GM19395 (cell line): ENCODE measurements around the gene MARCKSL1.
"Not testable (repeated sequence)": the region's sequence is repeated elsewhere in the genome, so short reads cannot be mapped to it uniquely, and the experiment has no call there.

ENCODE experiments used
- ATAC-seq: cut with Tn5 transposase; IDR thresholded peaks from one replicate; pipeline ENCODE4 v1.9.1; 2021; ENCODE audit warnings: mild to moderate bottlenecking, moderate library complexity; ENCODE audit not compliant: unreplicated experiment

MARCKSL1 gene, protein sequence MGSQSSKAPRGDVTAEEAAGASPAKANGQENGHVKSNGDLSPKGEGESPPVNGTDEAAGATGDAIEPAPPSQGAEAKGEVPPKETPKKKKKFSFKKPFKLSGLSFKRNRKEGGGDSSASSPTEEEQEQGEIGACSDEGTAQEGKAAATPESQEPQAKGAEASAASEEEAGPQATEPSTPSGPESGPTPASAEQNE

DNA sequence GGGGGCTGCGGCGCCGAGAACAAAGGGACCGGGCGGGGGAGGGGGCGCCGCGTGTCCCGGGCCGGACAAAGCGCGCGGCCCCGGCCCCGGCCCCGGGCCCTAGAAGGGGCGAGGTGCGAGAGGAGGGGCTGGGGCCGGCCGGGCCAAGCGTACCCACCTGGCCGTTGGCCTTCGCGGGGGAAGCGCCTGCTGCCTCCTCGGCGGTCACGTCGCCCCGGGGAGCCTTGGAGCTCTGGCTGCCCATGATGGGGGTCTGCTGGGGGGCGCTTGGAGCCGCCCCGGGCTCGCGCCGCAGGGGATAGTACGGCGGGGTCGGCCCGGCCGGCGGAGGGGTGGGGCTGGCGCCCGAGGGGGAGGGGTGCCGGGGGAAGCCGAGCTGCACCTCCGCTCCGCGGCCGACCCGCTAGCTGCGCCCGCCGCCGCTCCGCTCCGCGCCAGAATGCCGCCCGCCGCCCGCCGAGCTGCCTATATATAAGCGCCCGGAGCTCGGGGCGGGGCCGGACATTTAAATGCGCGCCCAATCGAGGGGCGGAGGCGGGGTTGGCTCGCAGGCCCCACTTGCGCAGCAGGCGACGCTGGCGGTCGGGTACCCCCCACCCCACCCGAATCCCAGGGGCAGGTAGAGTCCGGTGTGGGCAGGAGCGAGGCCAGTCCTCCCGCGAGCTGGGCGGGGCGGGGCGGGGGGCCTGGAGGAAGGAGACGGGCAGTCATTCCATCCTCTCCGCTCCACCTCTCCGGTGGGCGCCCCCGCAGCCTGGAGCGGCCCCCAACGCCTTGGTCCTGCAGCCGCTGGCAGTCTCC, at the start of gene MARCKSL1:
MARCKSL1 (minus strand) TSS at position 444 of the 801 bp plus-strand sequence; CDS start at position 244, 200 bp downstream.
- ATAC-seq, result no peak

DNA sequence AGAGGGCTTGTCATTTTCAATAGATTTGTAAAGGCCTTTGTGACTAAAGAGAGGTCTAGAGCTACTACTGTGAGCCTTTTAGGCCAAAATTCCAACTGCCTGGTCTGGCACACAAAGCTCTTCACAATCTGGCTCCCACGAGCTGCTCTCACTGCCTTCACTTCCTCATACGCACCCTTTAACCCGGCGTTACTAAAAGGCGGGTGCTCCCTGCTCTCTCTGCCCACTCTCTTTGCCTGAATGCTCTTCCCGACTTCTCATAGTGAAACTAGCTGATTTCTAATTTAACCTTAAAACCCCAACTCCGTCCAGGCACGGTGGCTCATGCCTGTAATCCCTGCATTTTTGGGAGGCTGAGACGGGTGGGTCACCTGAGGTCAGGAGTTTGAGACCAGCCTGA, 44.0 kb upstream of the MARCKSL1 start:
- ATAC-seq, result no peak

DNA sequence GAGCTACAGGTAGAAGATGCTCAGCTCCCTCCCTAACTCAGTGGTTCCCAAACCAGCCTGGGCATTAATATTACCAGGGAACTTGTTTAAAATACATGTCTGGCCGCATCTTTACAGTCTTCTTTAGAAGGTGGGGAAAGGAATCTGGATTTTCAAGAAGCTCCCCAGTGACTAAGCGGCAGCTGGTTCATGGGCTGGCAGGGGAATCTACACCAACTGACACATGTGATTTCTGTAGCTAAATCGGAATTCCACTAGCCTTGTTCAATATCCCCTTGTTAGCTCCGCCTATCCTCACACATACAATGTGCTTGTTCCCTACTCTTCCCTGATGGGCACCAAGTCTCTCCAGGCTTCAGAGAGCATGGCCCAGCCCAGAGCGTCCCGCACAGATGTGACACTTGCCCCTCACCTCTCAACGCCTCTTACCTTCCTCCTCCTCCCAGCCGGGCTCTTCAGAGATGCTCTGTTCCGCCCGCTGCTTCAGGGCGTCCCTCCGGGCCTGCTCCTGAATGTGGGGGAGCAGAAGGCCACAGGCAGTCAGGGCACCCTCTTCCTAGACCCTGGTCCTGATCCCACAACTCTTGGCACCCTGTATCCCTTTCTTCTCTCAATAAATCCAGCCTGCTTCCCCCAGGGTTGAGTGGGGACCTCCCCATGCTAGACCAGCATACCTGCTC, 41.6 kb upstream of the MARCKSL1 start:
- ATAC-seq, result no peak

DNA sequence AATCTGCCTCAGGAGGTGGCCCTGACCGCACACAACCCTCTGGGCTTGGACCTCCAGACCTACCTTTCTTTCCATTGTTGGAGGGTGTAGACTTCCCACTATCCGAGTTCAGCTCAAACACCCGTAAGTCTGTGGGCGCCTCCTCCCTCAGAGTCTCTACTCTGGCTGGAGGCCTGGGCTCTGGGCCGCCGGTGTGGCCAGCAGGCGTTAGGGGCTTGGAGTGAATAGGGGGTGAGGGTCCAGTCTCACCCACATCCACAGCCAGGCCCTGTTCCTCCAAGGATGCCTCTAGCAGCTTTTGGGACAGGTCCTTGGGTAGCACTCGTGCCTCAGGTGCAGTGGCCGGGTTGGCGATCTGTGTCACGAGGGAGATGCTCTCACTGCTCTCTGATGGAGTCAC, 40.2 kb upstream of the MARCKSL1 start:
- no peak for ATAC-seq

DNA sequence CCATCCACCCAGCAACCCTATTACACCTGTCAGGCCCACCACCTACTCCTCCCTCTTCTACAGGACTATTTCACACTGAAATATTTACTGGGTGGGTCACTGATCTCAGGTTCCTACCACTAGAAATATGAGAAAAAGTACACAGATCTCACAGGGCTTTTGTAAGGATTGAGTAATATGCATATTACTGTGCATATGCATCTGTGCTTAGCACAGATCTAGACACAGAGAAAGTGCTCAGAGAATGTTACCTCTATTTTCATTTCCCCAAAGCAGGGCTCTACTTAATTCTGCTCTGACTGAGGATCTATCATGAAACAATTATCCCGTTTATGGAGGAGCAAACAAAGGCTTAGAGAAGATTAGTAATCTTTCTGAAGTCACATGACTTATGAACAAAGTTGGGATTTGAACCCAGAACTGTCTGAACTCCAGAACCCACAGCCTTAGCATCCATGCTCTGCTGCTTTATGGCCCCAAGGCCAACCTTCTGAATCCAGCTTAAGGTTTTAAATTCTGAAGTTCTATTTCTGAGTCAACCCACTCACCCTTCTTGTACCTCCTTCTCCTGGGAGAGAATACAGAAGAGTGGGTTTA, 38.1 kb upstream of the MARCKSL1 start:
- ATAC-seq, result no peak

DNA sequence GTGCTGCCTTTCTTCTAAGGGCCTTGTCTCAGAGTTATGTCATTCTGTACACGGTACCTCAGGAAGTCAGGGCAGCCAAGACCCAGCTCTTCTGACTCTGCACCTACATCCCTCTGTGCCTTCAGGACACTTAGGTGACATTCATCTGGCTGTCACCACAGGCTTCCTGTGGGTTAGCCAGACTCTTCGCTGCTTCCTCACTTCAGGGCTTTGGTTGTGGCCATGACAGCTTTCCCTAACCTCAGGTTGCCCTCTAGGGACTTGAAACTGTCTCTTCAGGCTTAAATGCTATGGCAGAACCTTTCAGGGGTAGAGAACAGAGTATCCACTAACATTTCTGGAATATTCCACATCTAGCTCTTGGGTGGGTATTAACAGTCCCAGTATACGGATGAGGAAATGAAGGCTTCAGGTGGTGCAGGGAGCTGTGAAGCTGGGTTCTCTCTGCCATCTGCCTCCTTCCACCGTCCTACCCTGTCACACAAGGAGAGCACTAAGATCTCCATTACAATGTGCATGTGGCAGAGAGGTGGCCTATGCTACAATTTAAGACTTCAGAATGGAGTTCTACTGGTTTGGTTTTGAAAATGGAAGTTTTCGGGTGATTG, 36.2 kb upstream of the MARCKSL1 start:
- ATAC-seq, result no peak

DNA sequence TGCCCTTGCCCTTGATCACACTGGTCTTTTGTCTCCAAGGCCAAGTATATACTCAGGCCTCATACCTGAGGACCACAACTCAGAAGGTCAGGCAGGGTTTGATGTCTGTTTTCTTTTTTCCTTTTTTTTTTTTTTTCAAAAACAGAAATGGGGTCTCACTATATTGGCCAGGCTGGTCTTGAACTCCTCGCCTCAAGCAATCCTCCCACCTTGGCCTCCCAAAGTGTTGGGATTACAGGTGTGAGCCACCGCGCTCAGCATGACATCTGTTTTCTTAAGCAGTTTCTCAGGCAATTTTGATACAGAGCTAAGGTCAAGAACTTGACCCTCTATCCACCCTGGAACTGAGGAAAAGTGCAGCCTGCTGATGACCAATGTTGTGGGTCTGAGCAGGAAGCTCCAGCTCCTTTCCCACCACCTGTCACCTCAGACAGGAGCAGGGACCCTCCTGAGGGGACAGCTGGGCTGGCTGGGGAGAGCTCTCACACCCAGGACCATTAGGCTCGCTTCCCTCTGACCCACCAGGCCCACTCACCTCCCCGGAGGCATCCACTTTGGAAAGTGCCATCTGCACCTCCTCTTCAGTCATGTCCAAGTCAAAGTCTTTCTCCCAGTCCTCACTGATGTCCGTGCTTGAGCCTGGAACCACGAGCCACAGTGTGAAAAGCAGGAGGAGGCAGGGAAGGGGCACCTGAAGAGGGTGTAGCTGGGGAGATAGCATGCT, 32.0 kb upstream of the MARCKSL1 start:
- no peak for ATAC-seq

DNA sequence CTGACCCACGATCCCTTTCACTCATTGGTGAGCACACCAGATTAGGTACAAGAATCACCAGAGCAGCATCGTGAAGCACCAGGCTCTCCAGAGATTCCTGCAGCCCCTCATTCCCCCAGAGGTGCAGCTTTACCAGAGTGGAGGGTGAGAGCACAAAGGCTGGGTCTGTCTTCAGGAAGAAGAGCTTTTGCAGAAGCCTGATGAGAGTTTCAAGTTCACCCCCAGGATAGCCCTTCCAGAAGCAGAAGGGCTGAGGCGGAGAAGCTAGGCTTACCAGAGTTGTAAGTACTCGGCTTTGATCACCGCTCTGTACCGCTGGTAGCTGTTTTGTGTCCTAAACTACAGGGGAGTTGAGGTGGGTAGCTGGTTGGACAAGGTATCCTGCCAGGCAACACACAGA, 29.4 kb upstream of the MARCKSL1 start:
- no peak for ATAC-seq

DNA sequence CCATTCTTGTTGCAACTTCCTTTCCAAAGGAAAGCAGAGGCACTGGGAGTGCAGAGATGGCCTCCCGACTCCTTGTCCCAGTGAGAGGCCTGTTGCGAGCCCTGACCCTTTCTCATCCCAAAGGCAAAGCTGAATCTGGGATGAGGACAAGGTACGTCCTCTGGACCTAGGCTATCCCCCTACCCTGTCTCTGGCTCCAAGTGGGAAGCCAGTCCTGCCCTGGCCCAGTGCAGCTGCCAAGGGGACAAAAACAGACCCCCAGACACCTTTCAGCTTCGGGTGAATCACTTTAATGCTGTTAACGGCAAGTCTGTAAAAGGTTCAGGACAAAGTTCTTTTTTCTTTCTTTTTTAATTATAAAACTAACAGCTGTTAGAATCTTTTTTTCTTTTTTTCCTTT, 28.8 kb upstream of the MARCKSL1 start:
- ATAC-seq, result no peak

DNA sequence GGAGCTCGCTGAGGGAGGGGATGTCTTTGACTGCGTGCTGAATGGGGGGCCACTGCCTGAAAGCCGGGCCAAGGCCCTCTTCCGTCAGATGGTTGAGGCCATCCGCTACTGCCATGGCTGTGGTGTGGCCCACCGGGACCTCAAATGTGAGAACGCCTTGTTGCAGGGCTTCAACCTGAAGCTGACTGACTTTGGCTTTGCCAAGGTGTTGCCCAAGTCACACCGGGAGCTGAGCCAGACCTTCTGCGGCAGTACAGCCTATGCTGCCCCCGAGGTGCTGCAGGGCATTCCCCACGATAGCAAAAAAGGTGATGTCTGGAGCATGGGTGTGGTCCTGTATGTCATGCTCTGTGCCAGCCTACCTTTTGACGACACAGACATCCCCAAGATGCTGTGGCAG, 27.7 kb upstream of the MARCKSL1 start:
- ATAC-seq, result no peak

DNA sequence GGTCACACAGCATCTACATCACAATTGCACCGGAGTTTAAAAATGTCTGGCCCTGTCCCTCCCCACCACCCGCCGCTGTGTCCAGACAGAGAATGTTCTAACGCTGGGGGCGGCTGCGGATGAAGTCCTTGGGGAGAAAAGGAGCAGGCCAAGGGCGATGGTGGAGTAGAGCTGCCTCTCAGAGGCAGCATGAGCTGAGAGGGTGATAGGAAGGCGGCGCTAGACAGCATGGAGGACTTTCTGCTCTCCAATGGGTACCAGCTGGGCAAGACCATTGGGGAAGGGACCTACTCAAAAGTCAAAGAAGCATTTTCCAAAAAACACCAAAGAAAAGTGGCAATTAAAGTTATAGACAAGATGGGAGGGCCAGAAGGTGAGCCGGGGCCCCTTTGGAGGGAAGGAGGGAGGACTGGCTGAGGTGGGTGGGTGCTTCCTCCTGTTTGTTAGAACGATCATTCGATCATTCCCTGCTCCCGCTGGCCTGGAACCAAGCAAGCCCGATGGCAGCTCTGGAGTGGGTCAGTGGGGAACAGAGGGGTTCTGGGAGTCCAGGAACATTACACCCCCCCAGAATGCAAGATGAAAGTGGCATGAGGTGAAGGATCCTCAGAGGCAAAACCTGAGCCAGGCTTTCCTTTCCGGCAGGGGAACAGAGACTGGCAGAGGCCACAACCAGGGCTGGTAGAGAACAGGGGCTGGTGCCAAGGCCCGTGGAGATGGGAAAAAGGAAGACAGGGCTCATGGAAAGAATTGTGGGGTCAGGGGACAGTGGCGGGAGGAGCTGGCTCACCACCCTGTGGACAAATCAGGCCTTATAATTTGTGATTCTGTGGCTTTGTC, 26.7 kb upstream of the MARCKSL1 start, which contains the start of the genes FAM229A and TSSK3:
FAM229A (minus strand) TSS at position 12 of the 840 bp plus-strand sequence. CDS start 394 bp downstream, outside the sequence.
TSSK3 (plus strand) TSS at position 66 of the 840 bp plus-strand sequence; CDS start at position 229, 163 bp downstream.
- ATAC-seq, result no peak

DNA sequence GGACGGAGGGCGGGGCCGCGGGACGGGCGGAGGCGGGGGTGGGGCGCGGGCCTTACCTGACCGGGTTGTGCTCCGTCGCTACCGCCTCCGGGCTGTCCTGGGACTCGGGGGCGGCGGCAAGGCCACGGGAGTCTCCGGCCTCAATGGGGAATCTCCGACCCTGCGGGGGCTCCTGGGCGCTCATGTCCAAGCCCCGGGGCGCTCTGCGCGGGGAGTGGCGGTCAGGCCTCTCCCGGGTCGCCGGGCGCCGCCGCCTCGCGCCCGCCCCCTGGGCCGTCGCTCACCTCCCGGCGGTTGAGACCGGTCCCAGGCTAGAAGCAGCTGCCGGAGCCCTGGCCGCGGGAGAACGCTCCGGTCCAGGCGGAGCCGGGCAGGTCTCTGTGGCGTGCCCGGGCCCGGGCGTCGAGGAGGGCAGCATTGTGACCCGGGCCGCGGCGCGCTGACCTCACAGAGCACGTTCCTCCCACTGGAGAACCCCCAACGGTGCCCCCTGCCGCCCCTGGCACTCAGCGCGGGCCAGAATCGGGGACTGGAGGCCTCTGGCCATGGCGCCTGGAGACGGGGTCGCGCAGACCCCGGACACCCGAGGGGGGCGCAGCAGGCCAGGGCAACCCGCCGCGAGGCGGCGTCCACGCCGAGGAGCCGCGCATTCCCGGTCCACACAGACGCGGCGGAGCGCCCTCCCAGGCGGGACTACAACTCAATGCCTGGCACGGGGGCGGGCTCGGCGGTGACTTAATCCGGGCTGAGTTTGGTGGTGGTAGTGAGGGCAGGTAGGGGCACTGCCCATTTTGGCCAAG, 25.8 kb upstream of the MARCKSL1 start:
- no peak for ATAC-seq

DNA sequence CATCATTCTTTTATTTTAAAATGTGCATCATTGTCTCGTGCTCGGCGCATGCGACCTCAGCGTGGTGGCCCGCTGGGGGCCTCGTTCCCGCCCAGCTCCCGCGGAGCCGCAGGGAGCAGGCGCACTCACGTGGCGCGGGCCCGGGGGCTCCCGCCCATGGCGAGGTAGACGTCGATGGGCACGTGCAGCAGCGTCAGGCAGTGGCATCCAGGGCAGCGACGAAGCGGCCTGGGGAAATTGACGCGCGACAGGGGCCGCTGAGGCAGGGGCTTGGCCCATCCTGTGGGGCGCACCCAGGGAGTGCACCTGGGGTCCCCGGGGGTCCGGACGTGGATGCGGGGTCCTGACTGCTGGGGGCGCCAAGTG, 25.3 kb upstream of the MARCKSL1 start:
- no peak for ATAC-seq

DNA sequence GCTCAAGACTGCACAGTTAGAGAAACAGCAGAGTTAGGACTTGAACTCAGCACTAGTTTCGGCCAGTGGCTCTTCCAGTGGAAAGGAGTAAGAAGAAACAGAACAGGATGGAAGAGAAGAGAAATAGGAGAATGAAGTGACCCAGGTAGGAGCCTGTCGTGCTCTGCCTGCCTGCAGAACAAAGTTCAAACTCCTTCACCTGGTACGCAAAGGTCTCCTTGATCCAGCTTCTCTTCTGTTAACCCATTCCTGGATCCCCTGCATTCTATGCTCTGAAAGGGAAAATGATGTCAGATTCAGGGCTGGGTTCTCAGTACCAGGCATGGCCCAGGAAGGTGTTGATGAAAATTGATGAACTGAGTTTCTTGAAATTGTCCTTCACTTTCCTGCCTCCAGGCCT, 22.4 kb upstream of the MARCKSL1 start:
- no peak for ATAC-seq

DNA sequence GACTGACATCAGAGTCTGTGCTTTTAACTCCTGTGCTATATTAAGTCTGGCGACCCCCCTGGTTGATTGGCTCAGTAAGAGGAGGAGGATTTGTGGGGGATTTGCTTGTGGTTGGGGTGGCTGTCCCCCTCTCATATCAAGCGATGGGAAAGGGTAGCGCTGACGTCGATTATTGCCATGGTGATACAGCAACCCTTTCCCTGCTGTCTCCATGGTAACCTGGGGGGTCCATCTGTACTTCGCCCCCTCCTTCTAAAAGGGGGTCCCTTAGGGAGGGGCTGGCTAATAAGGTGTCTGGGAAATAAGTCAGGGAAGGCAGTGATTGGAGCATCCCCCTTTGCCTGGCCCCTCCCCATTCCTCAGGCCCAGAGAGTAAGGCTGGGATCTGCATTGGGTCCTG, 21.6 kb upstream of the MARCKSL1 start:
- ATAC-seq, result no peak

DNA sequence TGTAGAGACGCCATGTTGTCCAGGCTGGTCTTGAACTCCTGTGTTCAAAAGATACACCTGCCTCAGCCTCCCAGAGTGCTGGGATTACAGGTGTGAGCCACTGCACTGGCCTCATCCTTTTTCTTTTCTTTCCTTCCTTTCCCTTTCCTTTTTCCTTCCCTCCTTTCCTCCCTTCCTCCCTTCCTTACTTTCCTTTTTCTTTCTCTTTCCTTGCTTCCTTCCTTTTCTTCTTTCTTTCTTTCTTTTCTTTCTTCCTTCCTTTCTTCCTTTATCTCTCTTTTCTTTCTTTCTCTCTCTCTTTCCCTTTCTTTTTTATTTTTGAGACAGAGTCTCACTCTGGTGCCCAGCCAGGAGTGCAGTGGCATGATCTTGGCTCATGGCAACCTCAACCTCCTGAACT, 20.4 kb upstream of the MARCKSL1 start:
- no peak for ATAC-seq

DNA sequence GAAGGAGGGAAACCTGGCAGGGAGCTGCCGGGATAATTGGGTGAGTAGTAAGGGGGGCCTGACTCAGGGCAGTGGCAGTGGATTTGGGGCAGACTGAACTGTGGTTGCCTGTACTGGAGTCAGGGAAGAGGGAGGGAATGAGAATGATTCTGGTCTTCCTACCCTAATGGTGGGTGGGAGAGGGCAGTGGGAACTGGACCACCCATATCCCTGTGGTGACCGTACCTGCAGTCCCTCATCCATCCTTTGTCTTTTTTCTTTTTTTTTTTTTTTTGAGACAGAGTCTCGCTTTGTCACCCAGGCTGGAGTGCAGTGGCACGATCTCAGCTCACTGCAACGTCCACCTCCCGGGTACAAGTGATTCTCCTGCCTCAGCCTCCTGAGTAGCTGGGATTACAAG, 19.7 kb upstream of the MARCKSL1 start:
- not testable (repeated sequence) for ATAC-seq

DNA sequence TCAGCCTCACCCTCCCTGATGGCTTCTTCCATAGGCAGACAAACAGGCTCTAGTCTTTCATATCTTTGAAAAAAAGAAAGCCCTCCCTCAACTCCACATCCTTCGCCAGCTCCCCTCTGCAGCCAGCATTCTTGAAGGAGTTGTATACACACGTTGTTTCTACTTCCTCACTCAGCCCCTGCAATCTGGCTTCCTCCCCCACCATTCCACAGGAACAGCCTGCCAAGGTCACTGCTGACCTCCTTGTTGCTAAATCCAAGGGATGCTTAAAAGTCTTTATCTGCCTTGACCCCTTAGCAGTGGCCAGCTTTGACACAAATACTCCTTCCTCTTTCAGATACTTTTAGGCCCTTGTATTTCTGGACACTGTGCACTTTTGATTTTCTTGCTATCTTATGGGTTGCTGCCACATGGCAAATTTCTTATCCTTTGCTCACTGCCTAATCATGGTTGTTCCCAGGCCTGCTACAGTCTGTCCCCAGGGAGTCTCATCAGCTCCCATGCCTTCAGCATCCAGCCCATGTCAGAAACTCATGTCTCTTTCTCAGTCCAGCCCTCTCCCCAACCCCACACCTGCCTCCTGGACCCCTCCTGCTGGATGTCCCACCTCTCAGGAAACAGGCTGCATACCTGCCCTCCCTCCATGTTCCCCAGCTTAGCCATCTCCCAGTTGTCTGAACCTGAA, 18.0 kb upstream of the MARCKSL1 start:
- ATAC-seq, result no peak
